Trophoblast cell (in vitro differentiated cells and primary cell): Measurements from ENCODE around the gene KSR1.

Source experiments
- DNase-seq, 2 donors: peaks; one replicate each; pipeline ENCODE4 v3.0.0-alpha.2; 2016
- H2AFZ ChIP-seq: 2 replicates; pipeline ENCODE4 v1.6.1; 2013; ENCODE audit warnings: low read length, moderate library complexity, mild to moderate bottlenecking; ENCODE audit not compliant: insufficient read depth, poor library complexity
- H2AK5ac ChIP-seq: 2 replicates; pipeline ENCODE4 v1.6.1; 2013; ENCODE audit warnings: mild to moderate bottlenecking, low read length
- H2BK120ac ChIP-seq: 2 replicates; pipeline ENCODE4 v1.6.1; 2013; ENCODE audit warnings: low read length, mild to moderate bottlenecking, moderate library complexity; ENCODE audit not compliant: insufficient read depth, poor library complexity
- H2BK12ac ChIP-seq: 2 replicates; pipeline ENCODE4 v1.6.1; 2013; ENCODE audit warnings: mild to moderate bottlenecking, low read length, moderate library complexity
- H2BK5ac ChIP-seq: 2 replicates; pipeline ENCODE4 v1.6.1; 2013; ENCODE audit warnings: low read length, low read depth, moderate library complexity, mild to moderate bottlenecking; ENCODE audit not compliant: poor library complexity
- H3K14ac ChIP-seq: 2 replicates; pipeline ENCODE4 v1.6.1; 2013; ENCODE audit warnings: mild to moderate bottlenecking, low read length
- H3K18ac ChIP-seq: 2 replicates; pipeline ENCODE4 v1.6.1; 2013; ENCODE audit warnings: mild to moderate bottlenecking, low read length
- H3K23ac ChIP-seq: 2 replicates; pipeline ENCODE4 v1.6.1; 2013; ENCODE audit warnings: low read length
- H3K27ac ChIP-seq: 2 replicates; pipeline ENCODE4 v1.5.1; 2013; ENCODE audit warnings: low read depth, mild to moderate bottlenecking, inconsistent platforms, low read length, moderate library complexity
- H3K27me3 ChIP-seq: 2 replicates; pipeline ENCODE4 v1.6.1; 2013; ENCODE audit warnings: inconsistent platforms, mild to moderate bottlenecking, low read length, moderate library complexity; ENCODE audit not compliant: insufficient read depth
- H3K36me3 ChIP-seq, 2 experiments: 1 replicate in 1 of 2; 2 replicates in 1 of 2; pipeline ENCODE4 v1.6.1; 2013; ENCODE audit warnings: low read length in 2 of 2, mild to moderate bottlenecking in 2 of 2, moderate library complexity in 1 of 2; ENCODE audit not compliant: insufficient read depth in 2 of 2, control insufficient read depth in 1 of 2
- H3K4ac ChIP-seq: 2 replicates; pipeline ENCODE4 v1.6.1; 2013; ENCODE audit warnings: low read depth, mild to moderate bottlenecking, low read length, moderate library complexity
- H3K4me1 ChIP-seq, 2 experiments: 1 replicate in 1 of 2; 2 replicates in 1 of 2; pipeline ENCODE4 v1.6.1; 2013; ENCODE audit warnings: low read length in 2 of 2, mild to moderate bottlenecking in 2 of 2, moderate library complexity in 1 of 2; ENCODE audit not compliant: insufficient read depth in 2 of 2, control insufficient read depth in 1 of 2
- H3K4me2 ChIP-seq: 2 replicates; pipeline ENCODE4 v1.6.1; 2013; ENCODE audit warnings: inconsistent platforms, mild to moderate bottlenecking, low read length, moderate library complexity
- H3K4me3 ChIP-seq: 2 replicates; pipeline ENCODE4 v1.5.1; 2013; ENCODE audit warnings: mild to moderate bottlenecking, low read depth, low read length, inconsistent platforms
- H3K79me1 ChIP-seq: one replicate; pipeline ENCODE4 v1.6.1; 2013; ENCODE audit warnings: low read length
- H3K79me2 ChIP-seq: 2 replicates; pipeline ENCODE4 v1.6.1; 2013; ENCODE audit warnings: low read length, mild to moderate bottlenecking; ENCODE audit not compliant: control insufficient read depth, insufficient read depth, poor library complexity
- H3K9ac ChIP-seq: 2 replicates; pipeline ENCODE4 v1.6.1; 2013; ENCODE audit warnings: mild to moderate bottlenecking, low read length
- H3K9me3 ChIP-seq: 2 replicates; pipeline ENCODE4 v1.6.1; 2013; ENCODE audit warnings: low read depth, mild to moderate bottlenecking, control low read depth, inconsistent platforms, low read length; ENCODE audit not compliant: insufficient read depth
- H4K12ac ChIP-seq: 2 replicates; pipeline ENCODE4 v1.6.1; 2013; ENCODE audit warnings: low read depth, mild to moderate bottlenecking, low read length, moderate library complexity
- H4K8ac ChIP-seq: 2 replicates; pipeline ENCODE4 v1.6.1; 2013; ENCODE audit warnings: low read depth, mild to moderate bottlenecking, low read length, moderate library complexity
- H4K91ac ChIP-seq: one replicate; pipeline ENCODE4 v1.6.1; 2013; ENCODE audit warnings: low read depth, mild to moderate bottlenecking, low read length, moderate library complexity
- WGBS: extraction: QIAGEN DNeasy Blood & Tissue Kit; methylation state at CpG from one replicate; pipeline ENCODE4 v1.1.7; 2013; ENCODE audit warnings: missing lambda C conversion rate; ENCODE audit not compliant: insufficient read length, insufficient coverage; ENCODE audit errors: extremely low coverage; 5-methylcytosine and 5-hydroxymethylcytosine counted together

KSR1 gene

DNA sequence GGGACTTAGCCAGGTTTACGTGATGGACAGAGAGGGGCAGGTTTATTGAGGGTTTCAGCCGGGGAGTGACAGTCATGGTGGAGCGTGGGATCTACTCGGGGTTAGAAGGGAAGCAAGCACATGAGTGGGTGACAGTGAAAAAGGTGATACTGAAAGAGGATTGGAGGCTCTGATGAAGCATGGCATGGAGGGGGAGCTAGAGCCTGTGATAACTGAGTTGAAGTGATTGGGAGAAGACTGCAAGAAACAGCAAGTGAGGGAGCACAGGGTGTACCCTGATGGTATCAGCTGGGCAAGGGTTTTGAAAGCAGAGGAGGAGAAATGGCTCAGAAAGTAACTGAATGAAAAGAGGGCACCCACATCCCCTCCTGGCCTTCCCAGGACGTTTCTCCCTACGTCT lies 6.7 kb upstream of the KSR1 start:
- Histone ChIP-seq H2BK5ac (no peak overlapping the region), H4K12ac (no peak overlapping the region), H3K36me3 (no peaks in the 10 kb centered on the region), H3K79me1 (no peaks in the 10 kb centered on the region), H2AFZ (no peak overlapping the region), H3K27me3 (no peaks in the 10 kb centered on the region), H3K23ac (no peak overlapping the region), H2BK12ac (no peak overlapping the region), H4K8ac (no peak overlapping the region), H3K4me1 (no peaks in the 10 kb centered on the region), H3K9me3 (peaks cover under 1% of the 10 kb centered on the region), H3K9ac (no peak overlapping the region), H2AK5ac (no peak overlapping the region), H3K4ac (no peak overlapping the region), H3K14ac (no peak overlapping the region), H3K4me2 (no peak overlapping the region), H3K79me2 (no peaks in the 10 kb centered on the region), H3K18ac (no peak overlapping the region), H2BK120ac (no peak overlapping the region), H3K4me3 (no peak overlapping the region), H3K27ac (no peak overlapping the region), H4K91ac (no peak overlapping the region)
- no peak for DNase-seq
- no CpG with 5 or more reads among the region's 6 CpGs for WGBS

GRCh38 chr17:27449988-27450387 lies 6.3 kb upstream of the KSR1 start:
- no peak overlapping the region for H2BK120ac ChIP-seq
- H3K79me2 ChIP-seq: no peaks in the 10 kb centered on the region
- H3K4me2 ChIP-seq: no peak overlapping the region
- no peaks in the 10 kb centered on the region for H3K36me3 ChIP-seq
- no peak for DNase-seq
- no peak overlapping the region for H2AFZ ChIP-seq
- no peaks in the 10 kb centered on the region for H3K9me3 ChIP-seq
- no peak overlapping the region for H3K4ac ChIP-seq
- no peak overlapping the region for H4K8ac ChIP-seq
- H3K18ac ChIP-seq: no peak overlapping the region
- H2AK5ac ChIP-seq: no peak overlapping the region
- no CpG with 5 or more reads among the region's 5 CpGs for WGBS
- no peaks in the 10 kb centered on the region for H3K79me1 ChIP-seq
- no peak overlapping the region for H2BK12ac ChIP-seq
- H3K14ac ChIP-seq: no peak overlapping the region
- no peak overlapping the region for H4K91ac ChIP-seq
- H2BK5ac ChIP-seq: no peak overlapping the region
- H3K23ac ChIP-seq: no peak overlapping the region
- no peaks in the 10 kb centered on the region for H3K27me3 ChIP-seq
- no peak overlapping the region for H4K12ac ChIP-seq
- no peak overlapping the region for H3K9ac ChIP-seq
- no peak overlapping the region for H3K4me3 ChIP-seq
- H3K27ac ChIP-seq: no peak overlapping the region
- no peaks in the 10 kb centered on the region for H3K4me1 ChIP-seq

- Histone ChIP-seq H3K4me3 (no peak overlapping the region), H3K36me3 (no peaks in the 10 kb centered on the region), H3K9me3 (no peaks in the 10 kb centered on the region), H3K9ac (no peak overlapping the region), H3K4me1 (no peaks in the 10 kb centered on the region), H3K27ac (no peak overlapping the region), H3K14ac (no peak overlapping the region), H4K12ac (no peak overlapping the region), H4K91ac (no peak overlapping the region), H2BK5ac (no peak overlapping the region), H2BK12ac (no peak overlapping the region), H3K18ac (no peak overlapping the region), H3K27me3 (no peaks in the 10 kb centered on the region), H3K79me1 (no peaks in the 10 kb centered on the region), H3K23ac (no peak overlapping the region), H2AFZ (no peak overlapping the region), H4K8ac (no peak overlapping the region), H2BK120ac (no peak overlapping the region), H3K4ac (no peak overlapping the region), H3K79me2 (no peaks in the 10 kb centered on the region), H2AK5ac (no peak overlapping the region), H3K4me2 (no peak overlapping the region)
- no CpG with 5 or more reads among the region's 1 CpG for WGBS
- DNase-seq: no peak
Measured at GRCh38 chr17:27450416-27450815, 5.8 kb upstream of the KSR1 start.

- peaks cover 0 to 3% of the 10 kb centered on the region in 2 experiments for H3K4me1 ChIP-seq
- H2BK5ac ChIP-seq: no peak overlapping the region
- H2BK12ac ChIP-seq: no peak overlapping the region
- H3K27ac ChIP-seq: no peak overlapping the region
- no peaks in the 10 kb centered on the region for H3K9me3 ChIP-seq
- H3K79me2 ChIP-seq: peaks cover 4% of the 10 kb centered on the region
- H4K12ac ChIP-seq: no peak overlapping the region
- peaks cover 10% of the 10 kb centered on the region for H3K79me1 ChIP-seq
- no peak overlapping the region for H2AK5ac ChIP-seq
- no CpG with 5 or more reads among the region's 3 CpGs for WGBS
- H3K27me3 ChIP-seq: no peaks in the 10 kb centered on the region
- H3K23ac ChIP-seq: no peak overlapping the region
- H3K4me2 ChIP-seq: no peak overlapping the region
- DNase-seq: no peak
- no peak overlapping the region for H2BK120ac ChIP-seq
- no peak overlapping the region for H4K8ac ChIP-seq
- H3K4me3 ChIP-seq: no peak overlapping the region
- H3K36me3 ChIP-seq: no peaks in the 10 kb centered on the region
- no peak overlapping the region for H3K18ac ChIP-seq
- H3K14ac ChIP-seq: no peak overlapping the region
- no peak overlapping the region for H2AFZ ChIP-seq
- no peak overlapping the region for H3K4ac ChIP-seq
- no peak overlapping the region for H4K91ac ChIP-seq
- no peak overlapping the region for H3K9ac ChIP-seq
Measured at GRCh38 chr17:27451906-27452305, 4.3 kb upstream of the KSR1 start.
